Activated T-cell treated with anti-CD3 and anti-CD28 coated beads, Interleukin-2, amount 50 U/mL, for 48 hours (primary cell): ENCODE data around the gene RAD18.

Experiments
- DNase-seq, 2 experiments: peaks; one replicate each; pipeline ENCODE4 v3.0.0-alpha.2; 2020

The RAD18 gene

GRCh38 chr3:8891303-8891702 is 72.0 kb downstream of the RAD18 start:
- DNase-seq: no peak

- no peak for DNase-seq
Observed at GRCh38 chr3:8888301-8888915, 74.9 kb downstream of the RAD18 start.

- DNase-seq: no peak
Observed at GRCh38 chr3:8887435-8888300, 75.6 kb downstream of the RAD18 start.

GRCh38 chr3:8886546-8886945 is 76.7 kb downstream of the RAD18 start:
- DNase-seq: no peak

GRCh38 chr3:8885536-8886316 is 77.5 kb downstream of the RAD18 start:
- no peak for DNase-seq

- DNase-seq: no peak
Observed at GRCh38 chr3:8884630-8885290, 78.5 kb downstream of the RAD18 start.

GRCh38 chr3:8882642-8883041 is 80.6 kb downstream of the RAD18 start:
- DNase-seq: no peak

GRCh38 chr3:8882171-8882593 is 81.1 kb downstream of the RAD18 start:
- no peak for DNase-seq

GRCh38 chr3:8879347-8879944 is 83.8 kb downstream of the RAD18 start:
- DNase-seq: no peak

GRCh38 chr3:8875836-8876235 is 87.4 kb downstream of the RAD18 start:
- DNase-seq: no peak

GRCh38 chr3:8873740-8874139 is 89.5 kb downstream of the RAD18 start:
- DNase-seq: no peak

GRCh38 chr3:8872261-8872660 is 91.0 kb downstream of the RAD18 start:
- no peak for DNase-seq

GRCh38 chr3:8871306-8871705 is 92.0 kb downstream of the RAD18 start:
- no peak for DNase-seq

- DNase-seq: no peak
Observed at GRCh38 chr3:8870134-8870533, 93.1 kb downstream of the RAD18 start.

GRCh38 chr3:8869613-8870012 is 93.7 kb downstream of the RAD18 start:
- DNase-seq: no peak

- DNase-seq: no peak
Observed at GRCh38 chr3:8868996-8869395, 94.3 kb downstream of the RAD18 start.

GRCh38 chr3:8867646-8868045 is 95.6 kb downstream of the RAD18 start:
- DNase-seq: no peak

- DNase-seq: no peak
Observed at GRCh38 chr3:8865697-8866096, 97.6 kb downstream of the RAD18 start.

- no peak for DNase-seq
Observed at GRCh38 chr3:8864402-8865350, 98.6 kb downstream of the RAD18 start.

- DNase-seq: no peak
Observed at GRCh38 chr3:8863891-8864290, 99.4 kb downstream of the RAD18 start.

GRCh38 chr3:8857720-8858367 is 105.4 kb downstream of the RAD18 start:
- no peak for DNase-seq
